GM19467 (cell line): ENCODE results near the gene DGKZ.

ENCODE experiments used
- ATAC-seq: cut with Tn5 transposase; IDR thresholded peaks from one replicate; pipeline ENCODE4 v1.9.1; 2021; ENCODE audit warnings: mild to moderate bottlenecking, moderate library complexity; ENCODE audit not compliant: unreplicated experiment

Gene DGKZ

DNA sequence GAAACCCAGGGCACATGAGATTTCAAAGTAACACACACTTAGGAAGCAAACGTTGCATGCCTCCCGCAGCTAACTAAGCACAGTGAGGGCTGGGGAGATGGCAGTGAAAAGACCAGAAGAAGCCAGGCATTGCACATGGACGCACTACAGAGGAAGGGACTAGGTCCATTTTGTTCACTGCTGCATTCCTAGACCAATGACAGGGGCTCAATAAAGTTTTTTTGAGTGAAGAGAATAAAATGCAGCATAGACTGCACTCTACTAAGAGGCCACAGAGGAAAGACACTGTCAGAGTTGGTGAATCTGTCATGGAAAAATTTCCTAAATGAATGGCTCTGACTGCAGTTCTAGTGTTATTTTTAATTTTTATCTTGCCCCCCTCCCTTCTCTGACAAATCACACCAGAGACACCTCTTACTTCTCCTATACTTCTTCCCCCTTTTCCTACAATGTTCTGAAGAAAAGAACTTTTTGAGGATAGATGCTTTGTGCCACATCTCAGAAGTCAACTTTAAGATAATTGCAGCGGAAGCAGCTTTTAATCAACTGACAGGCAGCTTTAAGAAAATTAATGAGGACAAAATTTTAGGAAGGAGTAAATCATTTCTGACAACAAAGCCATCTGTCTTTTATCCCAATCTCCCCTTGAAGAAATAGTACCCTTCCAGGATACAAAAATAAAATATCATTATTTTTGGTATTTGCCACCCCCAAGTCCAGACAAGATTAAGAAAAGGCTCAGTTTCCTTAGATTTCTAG lies 79.1 kb downstream of the DGKZ start:
- ATAC-seq: no peak

DNA sequence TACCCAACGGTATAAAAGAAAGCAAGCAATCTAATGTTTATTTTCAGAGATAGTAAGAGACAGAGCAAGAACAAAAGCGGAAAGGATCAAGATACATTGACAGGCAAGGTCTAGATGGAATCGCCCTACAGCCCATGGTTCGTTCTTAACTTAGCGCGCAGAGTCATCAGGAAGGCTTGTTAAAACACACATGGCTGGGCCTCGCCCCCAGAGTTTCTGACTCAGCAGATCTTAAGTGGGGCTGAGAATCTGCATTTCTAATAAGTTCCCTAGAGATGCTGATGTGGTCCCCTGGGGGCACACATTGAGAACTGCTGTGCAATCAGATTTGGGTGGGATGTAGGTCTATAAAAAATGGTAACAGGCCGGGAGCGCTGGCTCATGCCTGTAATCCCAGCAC lies 80.1 kb downstream of the DGKZ start:
- no peak for ATAC-seq

DNA sequence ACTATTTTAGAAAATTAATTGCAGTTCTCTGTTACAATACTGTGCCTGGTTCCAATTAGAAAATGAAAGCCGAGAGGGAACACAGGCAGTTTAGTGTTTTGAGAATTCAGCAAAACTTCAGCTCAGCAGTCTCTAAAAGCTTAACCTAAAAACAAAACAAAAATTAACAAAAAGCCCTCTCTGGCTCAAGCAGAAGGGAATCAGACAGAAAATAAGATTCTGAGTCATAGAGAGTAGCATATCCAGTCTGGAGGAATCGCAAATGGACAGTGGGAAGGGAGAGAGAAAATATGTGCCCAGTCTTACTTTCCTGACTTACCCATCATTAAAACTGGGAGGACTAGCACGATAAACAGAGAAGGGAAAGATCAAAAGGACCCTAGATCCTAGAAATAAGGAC lies 82.5 kb downstream of the DGKZ start:
- no peak for ATAC-seq
